HG03439 (cell line): ENCODE data around the gene GKAP1.
"Not testable (repeated sequence)": the region's sequence is repeated elsewhere in the genome, so short reads cannot be mapped to it uniquely, and the experiment has no call there.

Experiments used
- ATAC-seq: cut with Tn5 transposase; IDR thresholded peaks from one replicate; pipeline ENCODE4 v1.9.1; 2021; ENCODE audit warnings: mild to moderate bottlenecking, moderate library complexity; ENCODE audit not compliant: unreplicated experiment

The GKAP1 gene

DNA sequence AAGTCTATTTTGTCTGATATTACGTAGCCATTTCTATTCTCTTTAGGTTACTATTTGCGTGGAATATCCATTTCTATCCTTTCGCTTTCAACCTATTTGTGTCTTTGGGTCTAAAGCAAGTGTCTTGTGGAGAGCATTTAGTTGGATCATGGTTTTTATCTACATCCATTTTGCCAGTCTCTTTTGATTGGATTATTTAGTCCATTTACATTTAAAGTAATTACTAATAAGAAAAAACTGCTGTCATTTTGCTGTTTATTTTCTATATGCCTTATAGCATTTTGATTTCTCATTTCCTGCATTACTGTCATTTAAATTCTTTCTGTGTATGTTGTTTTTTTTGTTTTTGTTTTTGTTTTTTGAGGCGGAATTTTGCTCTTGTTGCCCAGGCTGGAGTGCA is 83.8 kb downstream of the GKAP1 start:
- no peak for ATAC-seq

DNA sequence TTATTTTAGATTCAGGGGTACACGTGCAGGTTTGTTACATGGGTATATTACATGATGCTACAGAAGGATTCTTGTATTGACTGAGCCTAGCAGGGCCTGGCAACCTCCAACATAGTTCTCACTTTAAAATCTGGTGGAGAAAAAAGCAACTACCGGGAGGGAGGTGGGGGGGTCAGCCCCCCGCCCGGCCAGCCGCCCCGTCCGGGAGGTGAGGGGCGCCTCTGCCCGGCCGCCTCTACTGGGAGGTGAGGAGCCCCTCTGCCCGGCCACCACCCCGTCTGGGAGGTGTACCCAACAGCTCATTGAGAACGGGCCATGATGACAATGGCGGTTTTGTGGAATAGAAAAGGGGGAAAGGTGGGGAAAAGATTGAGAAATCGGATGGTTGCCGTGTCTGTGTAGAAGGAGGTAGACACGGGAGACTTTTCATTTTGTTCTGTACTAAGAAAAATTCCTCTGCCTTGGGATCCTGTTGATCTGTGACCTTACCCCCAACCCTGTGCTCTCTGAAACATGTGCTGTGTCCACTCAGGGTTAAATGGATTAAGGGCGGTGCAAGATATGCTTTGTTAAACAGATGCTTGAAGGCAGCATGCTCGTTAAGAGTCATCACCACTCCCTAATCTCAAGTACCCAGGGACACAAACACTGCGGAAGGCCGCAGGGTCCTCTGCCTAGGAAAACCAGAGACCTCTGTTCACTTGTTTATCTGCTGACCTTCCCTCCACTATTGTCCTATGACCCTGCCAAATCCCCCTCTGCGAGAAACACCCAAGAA is 88.8 kb downstream of the GKAP1 start:
- ATAC-seq, result not testable (repeated sequence)

DNA sequence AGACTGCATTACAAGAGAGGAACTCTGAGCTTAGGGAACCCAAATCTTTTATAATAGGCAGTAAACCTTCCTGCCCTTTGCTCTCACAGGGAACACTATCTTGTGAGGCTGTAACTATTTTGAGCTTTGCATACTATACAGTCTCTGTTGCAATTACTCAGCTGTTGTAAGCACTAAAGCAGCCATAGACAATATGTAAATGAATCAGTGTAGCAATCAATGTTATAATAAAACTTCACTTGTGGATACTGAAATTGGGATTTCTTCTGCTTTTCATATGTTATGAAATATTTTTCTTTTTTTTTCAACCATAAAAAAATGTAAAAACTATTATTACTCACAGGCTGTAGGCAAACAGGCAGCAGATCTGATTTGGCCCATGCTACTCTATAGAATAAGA is 93.1 kb downstream of the GKAP1 start:
- no peak for ATAC-seq

DNA sequence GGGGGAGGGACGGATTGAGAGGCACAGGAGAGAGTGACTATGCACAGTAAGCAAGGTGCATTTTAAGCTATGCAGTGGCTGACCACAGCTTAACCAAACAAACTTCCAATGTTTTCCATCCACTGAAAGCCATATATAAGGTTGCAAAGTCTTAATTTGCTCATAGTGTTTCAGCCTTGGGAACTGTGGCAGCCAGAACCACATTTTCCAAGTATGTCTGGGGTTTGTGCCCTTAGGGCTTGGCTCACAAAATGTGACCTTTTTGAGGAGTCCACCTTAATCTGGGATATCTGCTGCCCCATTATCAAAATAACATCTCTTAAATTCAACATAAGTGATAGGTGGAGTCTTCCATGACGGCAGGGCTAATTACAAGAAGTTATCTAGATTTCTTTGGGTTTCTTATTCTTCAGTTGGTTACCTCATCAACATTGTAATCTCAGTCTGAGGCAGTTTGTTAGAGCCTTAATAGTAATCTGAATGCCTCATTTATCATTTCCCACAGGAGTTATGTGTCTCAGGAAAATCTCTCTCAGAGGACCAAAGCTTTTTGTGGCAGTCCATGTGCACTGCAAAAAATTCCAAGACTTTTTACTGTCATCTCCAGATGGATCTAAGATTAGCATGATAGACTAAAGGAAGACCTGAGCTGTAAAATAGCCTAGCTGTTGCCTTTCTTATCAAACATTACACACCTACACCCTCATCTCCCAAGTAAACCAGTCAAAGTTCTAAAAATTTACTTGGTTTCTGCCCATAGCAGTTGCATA is 94.7 kb downstream of the GKAP1 start:
- ATAC-seq, result no peak

DNA sequence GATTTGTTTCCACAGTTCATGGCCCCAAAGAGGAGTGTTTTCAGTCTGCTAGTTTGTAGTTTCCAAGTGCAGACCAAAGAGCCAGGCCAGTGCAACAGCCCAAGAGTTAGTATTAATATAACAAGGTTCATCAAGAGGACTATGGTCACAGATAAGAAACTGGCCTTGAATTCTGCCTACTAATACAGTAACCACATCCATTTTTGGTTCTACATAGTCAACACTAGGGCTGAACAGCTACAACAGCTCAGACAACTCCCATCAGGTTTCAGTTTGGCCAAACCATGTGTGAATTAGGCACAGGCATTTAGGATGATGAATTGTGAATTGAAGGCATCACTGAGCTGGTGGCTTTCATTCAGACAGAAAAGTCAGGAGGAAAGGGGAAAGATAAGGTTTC is 96.1 kb downstream of the GKAP1 start:
- no peak for ATAC-seq

DNA sequence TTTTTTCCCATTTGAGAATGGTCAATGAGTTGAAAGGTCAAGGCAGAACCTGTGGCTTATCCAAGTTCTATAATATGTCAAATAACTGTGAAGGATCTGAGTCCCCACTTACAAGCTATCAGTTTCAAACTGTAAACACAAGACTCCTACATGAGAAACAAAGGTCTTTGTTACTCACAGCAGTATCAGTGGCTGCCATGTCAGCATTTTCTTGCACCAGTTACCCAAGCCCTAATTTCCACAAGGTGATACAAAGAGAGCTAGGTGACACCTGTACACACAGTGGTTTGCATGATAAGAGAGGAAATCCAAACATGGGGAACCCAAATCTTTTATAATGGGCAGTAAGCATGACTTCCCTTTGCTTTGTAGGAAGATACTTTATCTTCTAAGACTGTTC is 101.8 kb downstream of the GKAP1 start:
- no peak for ATAC-seq

DNA sequence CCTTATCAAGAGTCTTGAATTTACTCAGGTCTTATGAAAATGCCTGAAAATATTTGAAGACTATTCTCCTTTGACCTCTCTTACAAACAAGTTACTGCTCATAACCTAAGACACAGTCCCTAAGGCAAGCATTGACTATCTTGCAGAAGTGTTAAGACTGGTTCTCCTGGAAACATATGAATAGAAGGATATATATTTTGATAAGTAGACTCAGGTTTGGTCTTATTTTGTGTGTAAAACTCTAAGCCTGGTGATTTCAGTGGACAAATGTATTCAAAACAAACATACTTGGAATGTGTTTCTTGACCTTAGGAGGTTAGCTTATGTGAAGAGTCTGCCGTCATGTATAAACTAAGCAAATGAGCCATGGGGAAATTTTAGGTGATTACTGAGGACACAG is 102.3 kb downstream of the GKAP1 start:
- ATAC-seq, result no peak

DNA sequence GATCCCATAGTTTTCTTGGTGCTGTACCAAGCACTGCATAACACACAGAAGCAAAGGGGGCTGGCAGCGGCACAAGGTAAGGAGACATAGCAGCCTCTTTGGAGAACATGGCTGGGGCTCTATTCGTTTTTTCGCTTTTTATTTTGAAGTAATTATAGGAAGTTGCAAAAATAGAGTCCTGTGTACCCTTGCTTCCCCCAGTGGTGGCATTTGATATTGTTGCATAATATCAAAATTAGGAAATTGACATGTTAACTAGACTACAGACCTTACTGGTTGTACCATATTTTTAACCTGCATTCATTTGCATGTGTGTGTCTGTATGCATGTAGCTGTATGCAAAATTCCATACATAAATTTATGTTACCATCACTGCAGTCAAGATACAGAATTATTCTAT is 103.2 kb downstream of the GKAP1 start:
- no peak for ATAC-seq

DNA sequence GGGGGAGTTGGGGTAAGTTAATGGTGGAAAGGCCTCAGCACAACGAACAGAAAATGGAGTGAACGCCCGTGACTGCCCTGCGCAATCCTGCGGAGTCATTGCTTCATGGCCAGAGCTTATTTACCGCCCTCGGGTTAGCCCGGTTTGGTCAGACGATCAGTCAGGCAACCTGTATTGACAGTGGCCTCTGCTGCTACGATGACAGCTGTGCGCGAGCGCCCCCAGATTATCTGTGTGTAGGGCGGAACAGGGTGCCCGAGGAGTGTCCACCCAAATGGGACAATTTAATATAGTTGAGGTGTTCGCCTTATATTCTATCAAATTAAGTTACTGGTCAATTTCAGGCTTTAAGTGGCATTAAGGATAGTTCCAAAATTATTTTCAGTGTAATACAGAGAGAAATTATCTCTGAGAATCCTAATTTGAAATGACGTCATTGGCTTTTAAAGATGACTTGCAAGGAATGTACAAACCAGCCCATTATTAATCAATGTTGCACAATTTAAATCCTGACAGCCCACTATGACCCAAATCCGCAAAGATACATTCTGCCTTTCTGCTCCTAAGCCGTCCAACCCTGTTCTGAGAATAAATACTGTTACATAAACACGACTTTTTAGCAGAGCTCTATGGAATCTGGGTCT is 108.9 kb downstream of the GKAP1 start:
- ATAC-seq, result peak; percentile 55

DNA sequence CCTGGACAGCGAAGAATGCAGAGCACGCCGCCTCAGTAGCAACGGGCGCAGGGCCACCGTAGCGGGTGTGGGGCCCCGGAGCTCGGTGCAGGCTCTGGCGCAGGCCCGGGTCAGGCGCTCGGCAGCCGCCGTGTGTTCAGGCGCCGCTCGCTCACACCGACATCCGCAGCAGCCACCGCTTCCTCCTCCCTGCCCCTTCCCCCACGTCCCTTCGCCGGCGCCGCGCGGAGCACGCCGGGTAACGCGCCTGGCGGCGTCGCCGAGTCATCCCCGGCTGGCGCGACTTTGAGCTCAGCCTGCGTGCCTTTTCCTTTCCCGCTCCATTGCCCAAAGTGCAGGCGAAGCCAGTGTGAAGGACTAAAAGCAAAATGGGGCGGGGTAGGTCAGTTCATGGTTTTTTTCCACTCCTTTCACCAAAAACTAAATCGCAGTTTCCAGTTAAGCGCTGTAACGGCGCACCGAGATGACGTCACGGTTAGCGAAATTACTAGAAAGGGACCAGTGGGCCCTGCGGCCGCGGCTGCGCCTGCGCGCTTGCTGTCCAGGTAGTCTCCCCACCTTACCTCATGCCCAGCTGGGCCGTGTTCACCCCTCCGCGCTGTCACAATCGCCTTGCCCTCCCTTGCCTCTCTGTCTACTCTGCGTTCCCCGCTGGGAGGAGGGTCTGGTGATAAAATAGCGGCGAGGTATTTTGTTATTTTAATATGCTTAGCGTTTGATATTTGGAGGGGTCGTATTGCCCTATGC is 109.6 kb downstream of the GKAP1 start, which contains the start of gene UBQLN1:
Gene UBQLN1 (minus strand): TSS at position 191 of the 747 bp plus-strand sequence. CDS start 279 bp downstream, outside the sequence.
- peak; percentile 73 for ATAC-seq

DNA sequence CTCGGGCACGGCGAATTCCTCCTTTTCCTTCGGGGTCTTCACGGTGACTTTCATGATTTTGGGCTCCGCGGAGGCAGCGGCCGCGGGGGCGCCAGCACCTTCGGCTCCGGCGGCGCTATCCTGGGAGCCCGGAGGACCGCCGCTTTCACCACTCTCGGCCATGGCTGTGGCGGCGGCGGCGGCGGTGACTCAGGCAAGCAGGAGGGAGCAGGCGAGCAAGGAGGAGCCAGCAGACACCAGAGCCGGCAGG is 110.1 kb downstream of the GKAP1 start:
- peak; percentile 44 for ATAC-seq

DNA sequence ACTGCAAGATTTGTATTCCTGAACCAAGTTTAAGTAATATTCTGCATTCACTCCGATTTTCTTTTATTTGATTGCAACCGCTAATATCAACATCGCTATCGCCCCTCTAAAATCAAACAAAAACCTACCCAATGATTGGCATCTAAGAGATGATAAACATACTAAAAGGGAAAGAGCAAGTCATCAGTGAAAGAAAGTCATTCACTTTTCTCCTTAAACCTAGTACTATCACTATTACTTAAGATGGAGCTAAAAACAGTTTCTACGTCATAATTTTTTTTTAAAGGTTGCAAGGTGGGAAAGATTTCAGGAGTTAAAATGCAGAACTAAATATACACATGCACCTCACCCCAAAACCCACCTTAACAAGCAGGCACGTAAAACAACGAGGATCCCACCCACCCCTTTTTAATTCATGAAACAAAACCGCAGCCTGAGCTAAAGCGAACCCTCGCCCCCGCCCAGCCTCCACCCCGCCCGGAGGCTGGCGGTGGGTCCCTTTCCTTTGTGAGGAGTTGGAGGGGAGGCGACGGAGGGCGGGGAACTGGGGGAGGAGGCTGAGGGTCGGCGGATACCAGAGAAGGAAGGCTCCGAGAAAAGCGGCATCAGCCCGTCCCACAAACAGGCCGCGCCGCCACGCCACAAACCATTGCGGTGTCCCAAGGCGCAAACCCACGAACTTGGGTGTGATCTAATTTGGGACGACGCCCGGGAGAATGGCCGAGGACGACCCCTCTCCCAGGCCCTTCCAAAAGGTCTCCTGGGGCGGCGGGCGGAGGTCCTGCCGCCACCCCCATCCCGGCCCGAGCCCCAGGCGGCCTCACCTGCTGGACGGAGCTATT is 110.7 kb downstream of the GKAP1 start:
- peak; percentile 14 for ATAC-seq

DNA sequence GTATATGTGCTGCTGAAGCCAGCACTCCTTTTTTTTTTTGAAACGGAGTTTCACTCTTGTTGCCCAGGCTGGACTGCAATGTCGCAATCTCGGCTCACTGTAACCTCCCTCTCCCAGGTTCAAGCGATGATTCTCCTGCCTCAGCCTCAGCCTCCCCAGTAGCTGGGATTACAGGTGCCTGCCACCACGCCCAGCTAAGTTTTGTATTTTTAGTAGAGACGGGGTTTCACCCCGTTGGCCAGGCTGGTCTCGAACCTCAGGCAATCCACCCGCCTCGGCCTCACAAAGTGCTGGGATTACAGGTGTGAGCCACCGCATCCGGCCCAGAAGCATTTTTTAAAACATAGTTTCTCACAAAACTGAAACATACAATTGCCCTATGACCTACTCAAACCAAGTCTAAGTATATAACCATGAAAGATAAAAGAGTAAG is 112.3 kb downstream of the GKAP1 start:
- ATAC-seq, result not testable (repeated sequence)

DNA sequence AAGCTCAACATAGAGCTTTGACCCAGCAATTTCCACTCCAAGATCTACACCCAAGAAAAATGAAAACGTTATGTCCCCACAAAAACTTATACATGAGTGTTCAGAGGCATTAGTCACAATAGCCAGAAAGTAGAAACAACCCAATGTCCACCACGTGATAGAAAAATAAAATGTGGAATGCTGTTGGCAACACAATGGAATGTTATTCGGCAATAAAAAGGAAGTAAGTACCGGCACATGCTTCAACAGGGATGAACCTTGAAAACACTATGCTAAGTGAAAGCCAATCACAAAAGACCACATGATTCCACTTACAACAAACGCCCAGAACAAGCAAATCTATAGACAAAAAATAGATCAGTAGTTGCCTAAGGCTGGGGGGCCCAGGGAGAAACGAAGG is 115.8 kb downstream of the GKAP1 start:
- no peak for ATAC-seq

DNA sequence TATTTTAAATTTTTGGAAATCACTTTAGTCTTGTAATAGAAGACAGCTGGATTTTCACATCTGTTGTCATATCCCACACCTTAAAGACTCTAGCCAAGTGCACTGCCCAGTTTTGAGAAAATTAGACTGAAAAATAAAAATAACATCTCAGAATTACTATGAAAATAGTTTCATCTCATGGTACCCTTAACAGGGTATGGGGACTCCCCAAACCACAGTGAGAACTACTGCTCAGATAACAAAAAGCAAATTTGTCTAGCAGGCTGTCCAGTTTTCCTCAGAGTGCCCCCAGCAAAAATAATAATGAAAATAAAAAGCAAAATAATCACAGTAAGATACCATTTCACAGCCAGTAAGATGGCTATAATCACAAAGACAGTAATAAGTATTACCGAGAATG is 116.3 kb downstream of the GKAP1 start:
- ATAC-seq, result no peak

DNA sequence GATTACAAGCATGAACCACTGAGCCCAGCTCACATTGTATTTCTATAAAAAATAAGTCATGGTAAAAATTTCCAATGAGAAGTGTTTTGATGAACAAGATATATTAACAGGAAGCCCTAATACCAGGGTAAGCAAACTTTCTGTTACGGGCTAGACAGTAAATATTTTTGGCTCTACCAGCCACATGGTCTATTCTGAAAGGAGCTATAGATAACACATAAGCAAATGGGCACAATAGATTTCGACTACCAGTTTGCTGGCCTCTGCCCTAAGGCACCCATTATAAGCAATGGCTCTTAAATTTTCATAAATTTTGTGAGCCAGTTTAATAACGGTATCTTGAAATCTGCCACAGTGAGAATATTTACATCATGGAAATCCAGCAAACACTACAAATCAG is 118.0 kb downstream of the GKAP1 start:
- peak; percentile 44 for ATAC-seq

DNA sequence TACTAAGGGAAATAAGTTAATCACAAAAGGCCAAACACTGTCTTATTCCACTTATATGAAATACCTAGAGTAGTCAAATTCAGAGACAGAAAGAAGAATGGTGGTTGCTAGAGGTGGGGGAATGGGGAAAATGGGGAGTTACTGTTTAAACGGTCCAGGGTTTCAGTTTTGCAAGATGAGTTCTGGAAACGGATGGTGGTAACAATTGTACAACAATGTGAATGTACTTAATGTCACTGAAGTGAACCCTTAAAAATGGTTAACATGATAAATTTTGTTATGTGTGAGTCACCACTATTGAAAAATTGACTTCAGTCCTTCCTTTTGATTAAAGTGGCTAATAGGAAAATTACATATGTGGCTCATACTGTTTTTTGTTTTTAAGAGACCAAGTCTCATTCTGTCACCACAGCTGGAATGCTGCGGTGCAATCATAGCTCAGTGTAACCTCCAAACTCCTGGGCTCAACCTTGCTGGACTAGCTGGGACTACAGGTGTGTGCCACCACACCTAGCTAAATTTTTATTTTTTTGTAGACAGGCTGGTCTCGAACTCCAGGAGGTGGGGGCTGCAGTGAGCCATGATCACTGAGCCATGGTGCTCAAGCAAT is 118.5 kb downstream of the GKAP1 start:
- ATAC-seq, result peak; percentile 10

DNA sequence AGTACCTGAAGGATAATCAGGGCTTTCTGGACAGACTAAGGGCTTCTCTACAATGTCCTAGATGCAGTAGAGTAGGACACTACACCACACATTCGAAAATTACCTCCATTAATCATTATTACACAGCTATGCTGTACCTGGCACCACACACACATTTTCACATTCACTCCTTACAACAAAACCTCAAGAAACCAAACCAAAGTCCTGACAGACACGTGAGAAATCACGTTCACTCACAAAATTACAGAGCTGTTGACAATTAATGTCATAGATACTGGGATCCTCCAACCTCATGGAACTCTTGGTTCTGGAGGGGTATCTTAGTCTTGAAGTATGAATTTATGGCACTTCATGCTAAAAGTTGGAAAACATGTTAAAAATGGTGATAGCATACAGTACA is 126.1 kb downstream of the GKAP1 start:
- ATAC-seq, result no peak
